RWPE2 (cell line): ENCODE data around the gene PSEN1.
A peak's percentile ranks its signal among the peaks of the same experiment; 100 is the strongest.

Experiments
- ATAC-seq: fragments of 200-7000 bp; cut with Tn5 transposase; 3 replicates; pipeline ENCODE4 v1.9.1; 2021; ENCODE audit warnings: low read depth
- DNase-seq: peaks from one replicate; pipeline ENCODE4 v3.0.0-alpha.2; 2020; ENCODE audit warnings: low spot score
- H3K27ac ChIP-seq: fragments of 450-650 bp; 2 replicates; pipeline ENCODE4 v1.5.1; 2017; ENCODE audit warnings: mild to moderate bottlenecking; ENCODE audit not compliant: poor library complexity, severe bottlenecking
- H3K27me3 ChIP-seq: fragments of 250-450 bp; sonication (Bioruptor Pico); 2 replicates; pipeline ENCODE4 v1.5.1; 2021; ENCODE audit warnings: mild to moderate bottlenecking, moderate library complexity; ENCODE audit not compliant: insufficient read depth, poor library complexity, severe bottlenecking
- H3K36me3 ChIP-seq: fragments of 250-450 bp; sonication (Bioruptor Pico); 2 replicates; pipeline ENCODE4 v1.5.1; 2020; ENCODE audit warnings: low read depth, mild to moderate bottlenecking, moderate library complexity
- H3K4me1 ChIP-seq: fragments of 250-450 bp; sonication (Bioruptor Pico); 2 replicates; pipeline ENCODE4 v1.5.1; 2021; ENCODE audit warnings: mild to moderate bottlenecking, moderate library complexity; ENCODE audit not compliant: insufficient read depth, poor library complexity, severe bottlenecking
- H3K4me3 ChIP-seq: fragments of 250-450 bp; sonication (Bioruptor Pico); 2 replicates; pipeline ENCODE4 v1.5.1; 2021; ENCODE audit warnings: mild to moderate bottlenecking, moderate library complexity; ENCODE audit not compliant: severe bottlenecking
- H3K9me3 ChIP-seq: fragments of 250-450 bp; sonication (Bioruptor Pico); 2 replicates; pipeline ENCODE4 v1.5.1; 2021; ENCODE audit warnings: mild to moderate bottlenecking, moderate library complexity; ENCODE audit not compliant: severe bottlenecking
- CTCF ChIP-seq: fragments of 450-650 bp; IDR thresholded peaks from one replicate; pipeline ENCODE4 v1.5.1; 2017; ENCODE audit warnings: mild to moderate bottlenecking, moderate library complexity; ENCODE audit not compliant: poor library complexity, severe bottlenecking

The PSEN1 gene

GRCh38 chr14:73231981-73232851 is 95.9 kb downstream of the PSEN1 start:
- H3K4me1 ChIP-seq = peaks cover 11% of the 10 kb centered on the region

DNA sequence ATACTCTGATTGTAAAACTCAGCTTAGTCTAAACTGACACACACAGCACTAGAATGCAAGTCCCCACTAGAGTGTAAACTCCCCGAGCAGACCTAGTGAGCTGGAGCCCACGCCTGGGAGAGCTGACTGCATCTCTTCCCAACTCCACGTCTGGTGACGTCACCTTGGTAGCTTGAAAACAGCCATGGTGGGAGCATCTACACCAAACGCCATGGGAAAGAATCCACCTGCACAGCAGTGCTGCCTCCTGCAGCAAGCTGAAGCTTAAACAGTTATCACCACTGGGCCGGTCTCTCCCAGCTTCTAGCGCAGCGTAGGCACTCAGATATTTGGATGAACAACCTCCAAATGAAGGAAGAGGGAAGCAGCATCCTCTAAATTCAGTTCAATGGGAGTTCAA is 96.7 kb downstream of the PSEN1 start:
- Histone ChIP-seq H3K9me3 (no peaks in the 10 kb centered on the region), H3K4me1 (peaks cover 9% of the 10 kb centered on the region), H3K4me3 (no peak overlapping the region), H3K27ac (no peak overlapping the region), H3K36me3 (no peaks in the 10 kb centered on the region), H3K27me3 (peaks cover 34% of the 10 kb centered on the region)
- DNase-seq = no peak
- no peak for TF ChIP-seq CTCF
- ATAC-seq = no peak

More at GRCh38 chr14:73231981-73232851, 95.9 kb downstream of the PSEN1 start:
- TF ChIP-seq CTCF = peak; percentile 20
- H3K9me3 ChIP-seq = no peaks in the 10 kb centered on the region
- DNase-seq = no peak
- H3K27me3 ChIP-seq = peaks cover 26% of the 10 kb centered on the region
- H3K36me3 ChIP-seq = no peaks in the 10 kb centered on the region
- ATAC-seq = peak; percentile 17; the same call in 2 of the 3 replicates
- H3K27ac ChIP-seq = no peak overlapping the region
- no peak overlapping the region for H3K4me3 ChIP-seq

DNA sequence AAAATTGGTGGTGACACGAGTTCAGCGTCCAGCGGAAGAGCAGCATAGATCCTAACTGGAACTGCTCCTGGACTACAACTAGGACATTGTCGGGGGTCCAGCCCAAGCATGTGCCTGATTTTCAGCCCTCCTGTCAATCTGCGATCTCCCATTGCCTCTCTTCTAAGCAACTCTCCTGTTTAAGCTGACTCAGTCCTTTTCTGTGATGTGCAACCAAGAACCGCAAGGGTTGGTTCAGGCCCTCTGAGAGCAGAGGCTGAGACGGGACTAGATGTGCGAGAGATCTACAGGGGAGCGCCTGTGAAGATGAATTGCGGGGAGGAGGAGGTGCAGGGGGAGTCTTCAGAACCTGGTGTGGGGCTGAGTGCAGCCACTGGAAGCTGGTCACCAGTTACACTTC is 97.3 kb downstream of the PSEN1 start:
- Histone ChIP-seq H3K27ac (no peak overlapping the region), H3K4me3 (no peak overlapping the region), H3K27me3 (peaks cover 40% of the 10 kb centered on the region), H3K36me3 (no peaks in the 10 kb centered on the region), H3K4me1 (peaks cover 7% of the 10 kb centered on the region), H3K9me3 (no peaks in the 10 kb centered on the region)
- DNase-seq = no peak
- TF ChIP-seq CTCF = no peak
- ATAC-seq = no peak

- H3K27ac ChIP-seq = no peak overlapping the region
- H3K27me3 ChIP-seq = peaks cover 44% of the 10 kb centered on the region
- DNase-seq (no peak), ATAC-seq (no peak)
- TF ChIP-seq CTCF = no peak
- H3K36me3 ChIP-seq = no peaks in the 10 kb centered on the region
- no peak overlapping the region for H3K4me3 ChIP-seq
- no peaks in the 10 kb centered on the region for H3K9me3 ChIP-seq
- H3K4me1 ChIP-seq = peaks cover 9% of the 10 kb centered on the region
Measured at GRCh38 chr14:73234029-73234428, 97.7 kb downstream of the PSEN1 start.
